CD4-positive, alpha-beta memory T cell (primary cell): ENCODE measurements around the gene DAB2IP. TPM values are rescaled to one million over a fixed set of nuclear protein-coding genes. Genes with fewer than 3 reads are reported as not detected.

ENCODE experiments used
- CTCF ChIA-PET: fragments of 350-600 bp; sonication (Branson Sonifier 250); formaldehyde crosslinking; loops from one replicate; lab custom pipeline; 2021; ENCODE audit warnings: inconsistent platforms; ENCODE audit not compliant: partially characterized antibody; lab: Charles Lee
- POLR2A ChIA-PET: fragments of 350-600 bp; sonication (Branson Sonifier 250); formaldehyde crosslinking; loops from one replicate; lab custom pipeline; 2021; ENCODE audit not compliant: partially characterized antibody; lab: Charles Lee
- DNase-seq, 5 donors: peaks; one replicate each; pipeline versions ENCODE4 v3.0.0 to v3.0.0-alpha.2; 2020 to 2022; ENCODE audit warnings: mixed read lengths in 1 of 5
- H3K27ac ChIP-seq: one replicate; pipeline ENCODE4 v1.7.0; 2013; ENCODE audit warnings: low read depth, low read length
- H3K27me3 ChIP-seq: 2 replicates; pipeline ENCODE4 v1.7.0; 2013; ENCODE audit warnings: mild to moderate bottlenecking, low read length, moderate library complexity; ENCODE audit not compliant: insufficient read depth
- H3K36me3 ChIP-seq: 2 replicates; pipeline ENCODE4 v1.7.0; 2013; ENCODE audit warnings: mild to moderate bottlenecking, low read length, moderate library complexity; ENCODE audit not compliant: insufficient read depth
- H3K4me1 ChIP-seq: 2 replicates; pipeline ENCODE4 v1.7.0; 2013; ENCODE audit warnings: mild to moderate bottlenecking, low read length, moderate library complexity; ENCODE audit not compliant: insufficient read depth
- H3K4me3 ChIP-seq, 2 donors: one replicate each; pipeline ENCODE4 v1.7.0; 2013; ENCODE audit warnings: low read length in 2 of 2, mild to moderate bottlenecking in 1 of 2
- H3K9me3 ChIP-seq, 2 donors: one replicate each; pipeline ENCODE4 v1.7.0; 2013; ENCODE audit warnings: low read length in 2 of 2, control low read depth in 1 of 2; ENCODE audit not compliant: control insufficient read depth in 1 of 2
- H3K27ac Mint-ChIP-seq, 7 donors: one replicate each; pipeline ENCODE4 v1.8.0; 2020 to 2021; ENCODE audit warnings: mixed read lengths in 7 of 7, mild to moderate bottlenecking in 6 of 7, inconsistent platforms in 3 of 7, moderate library complexity in 3 of 7
- H3K27me3 Mint-ChIP-seq, 2 donors: one replicate each; pipeline ENCODE4 v1.8.0; 2020 to 2021; ENCODE audit warnings: mixed read lengths in 2 of 2
- H3K36me3 Mint-ChIP-seq, 2 donors: one replicate each; pipeline ENCODE4 v1.8.0; 2020 to 2021; ENCODE audit warnings: mixed read lengths in 2 of 2, inconsistent platforms in 1 of 2, mild to moderate bottlenecking in 1 of 2
- H3K4me1 Mint-ChIP-seq, 4 donors: one replicate each; pipeline ENCODE4 v1.8.0; 2020 to 2021; ENCODE audit warnings: mixed read lengths in 4 of 4, mild to moderate bottlenecking in 1 of 4
- H3K4me3 Mint-ChIP-seq, 8 donors: one replicate each; pipeline ENCODE4 v1.8.0; 2020 to 2021; ENCODE audit warnings: mixed read lengths in 8 of 8, mild to moderate bottlenecking in 7 of 8, moderate library complexity in 6 of 8, inconsistent platforms in 3 of 8
- H3K9me3 Mint-ChIP-seq, 8 donors: one replicate each; pipeline ENCODE4 v1.8.0; 2020 to 2021; ENCODE audit warnings: mixed read lengths in 8 of 8, mild to moderate bottlenecking in 5 of 8, inconsistent platforms in 3 of 8, moderate library complexity in 1 of 8
- intact Hi-C: fragments of 100-400 bp; cut with micrococcal nuclease; formaldehyde crosslinking; loops from one replicate; pipeline ENCODE4 v1.15.1; 2023
- polyA plus RNA-seq, 2 donors: library from polyadenylated mRNA; unstranded; fragments of 300-500 nt; fragmentation: Illumina TruSeq; gene quantifications; one replicate each; pipeline ENCODE4 v1.2.3, GENCODE V29; 2021
- total RNA-seq, 2 experiments: library from RNA; stranded (reverse); gene quantifications; one replicate each; pipeline ENCODE4 v1.2.3, GENCODE V29; 2021

Gene DAB2IP
- not detected for total RNA-seq
- polyA plus RNA-seq, result not detected

DNA sequence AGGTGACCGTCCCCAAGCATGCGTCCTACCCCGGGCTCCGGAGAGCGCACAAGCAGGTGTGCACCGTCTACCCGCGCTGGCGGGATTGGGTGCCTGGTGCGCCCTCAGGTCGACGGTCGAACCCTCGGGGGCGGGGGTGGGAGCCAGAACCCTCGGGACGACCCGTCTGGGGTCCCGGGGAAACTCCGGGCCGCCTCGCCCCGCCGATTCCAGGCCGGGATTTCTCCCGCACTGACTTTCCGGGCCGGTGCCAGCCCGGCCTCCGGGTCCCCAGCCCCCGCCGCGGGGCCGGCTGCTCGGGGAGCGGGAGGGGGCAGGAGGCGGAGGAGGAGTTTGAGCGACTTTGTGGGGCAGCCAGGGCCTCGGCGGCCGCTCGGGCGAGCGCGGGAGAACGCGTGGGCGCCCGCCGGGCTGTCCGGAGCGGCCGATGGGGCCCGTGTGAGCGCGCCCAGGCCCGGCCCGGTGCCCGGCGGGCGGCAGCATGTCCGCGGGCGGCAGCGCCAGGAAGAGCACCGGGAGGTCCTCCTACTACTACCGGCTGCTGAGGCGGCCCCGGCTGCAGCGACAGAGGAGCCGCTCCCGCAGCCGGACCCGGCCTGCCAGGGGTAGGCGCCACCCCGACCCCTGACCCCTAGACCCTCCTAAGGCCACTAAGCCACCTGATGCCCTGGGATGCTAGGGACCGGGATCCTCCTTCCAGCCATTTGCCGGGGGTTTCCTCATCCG lies at the start of gene DAB2IP:
TSS of gene DAB2IP (plus strand) at position 340 of the 726 bp plus-strand sequence. CDS start at position 482, 142 bp downstream.
- Histone ChIP-seq H3K9me3 (no peaks in the 10 kb centered on the region), H3K4me3 (no peak within 1 kb of the TSS), H3K27ac (no peak within 1 kb of the TSS), H3K27me3 (peaks cover 29% of the 10 kb centered on the region), H3K36me3 (no peaks in the 10 kb centered on the region), H3K4me1 (peaks cover 6% of the 10 kb centered on the region)
- Mint-ChIP-seq H3K4me3 (peak within 1 kb of the TSS; percentile 10 to 78 (median 66)), H3K9me3 (no peaks in the 10 kb centered on the region), H3K27me3 (peaks cover 47 to 52% of the 10 kb centered on the region in 2 donors), H3K36me3 (no peaks in the 10 kb centered on the region), H3K4me1 (peaks cover 4 to 21% (median 7%) of the 10 kb centered on the region in 4 donors), H3K27ac (no peak within 1 kb of the TSS)
- ChIA-PET POLR2A (no interaction called here), CTCF (no interaction called here)
- DNase-seq, result no peak
- intact Hi-C loops, result no loop called here

DNA sequence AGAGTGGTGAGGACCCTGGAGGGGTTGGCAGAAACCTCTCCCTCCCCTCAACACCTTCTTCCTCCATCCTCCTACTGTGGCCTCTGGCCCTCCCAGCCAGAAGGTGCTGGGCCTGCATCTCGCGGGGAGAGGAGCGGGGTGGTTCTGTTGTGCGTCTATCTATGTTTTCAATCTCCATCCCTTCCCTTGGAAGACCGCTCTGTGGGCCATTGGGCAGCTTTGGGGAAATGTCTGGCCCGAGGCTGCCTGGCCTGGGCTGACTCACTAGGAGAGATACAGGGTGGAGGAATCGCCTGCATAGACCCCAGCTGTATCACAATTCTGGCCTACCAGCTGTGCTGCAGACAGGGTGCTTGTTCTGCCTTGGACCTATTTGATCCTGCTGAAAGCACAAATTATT lies 48.4 kb upstream of the DAB2IP start:
- intact Hi-C loops, result no loop called here
- H3K27ac ChIP-seq, result no peak overlapping the region
- no peaks in the 10 kb centered on the region for H3K27me3 ChIP-seq
- POLR2A ChIA-PET, result no interaction called here
- H3K36me3 Mint-ChIP-seq, result no peaks in the 10 kb centered on the region
- H3K9me3 Mint-ChIP-seq, result peaks cover 0 to 6% (median 0%) of the 10 kb centered on the region in 8 donors
- no peaks in the 10 kb centered on the region for H3K9me3 ChIP-seq
- H3K36me3 ChIP-seq, result no peaks in the 10 kb centered on the region
- no peak overlapping the region for H3K4me3 Mint-ChIP-seq
- CTCF ChIA-PET, result no interaction called here
- no peaks in the 10 kb centered on the region for H3K4me1 ChIP-seq
- DNase-seq, result no peak
- no peak overlapping the region for H3K4me3 ChIP-seq
- H3K27me3 Mint-ChIP-seq, result peaks cover 37 to 42% of the 10 kb centered on the region in 2 donors
- H3K27ac Mint-ChIP-seq, result no peak overlapping the region
- peaks cover 0 to 8% (median 3%) of the 10 kb centered on the region in 4 donors for H3K4me1 Mint-ChIP-seq

DNA sequence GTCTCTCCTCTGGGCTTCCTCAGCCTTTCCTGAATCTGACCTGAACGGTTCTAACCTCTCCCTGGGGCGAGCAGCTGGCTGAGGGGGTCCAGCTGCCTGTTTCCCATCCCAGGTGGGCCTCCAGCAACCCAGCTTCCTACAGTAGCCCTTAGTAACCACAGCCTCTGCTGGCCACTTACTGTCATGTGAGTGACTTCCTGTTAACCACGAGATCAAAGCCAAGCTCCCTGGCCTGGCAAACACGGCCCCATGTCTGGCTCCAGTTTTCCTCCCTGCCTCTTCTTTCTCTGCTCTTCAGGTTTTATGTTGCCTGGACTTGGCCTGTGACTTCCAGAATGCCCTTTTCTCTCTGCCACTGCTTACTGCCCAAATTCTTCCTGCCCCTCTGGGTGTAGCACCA lies 47.2 kb upstream of the DAB2IP start:
- Mint-ChIP-seq H3K27me3 (peaks cover 35 to 46% of the 10 kb centered on the region in 2 donors), H3K4me1 (peaks cover 0 to 8% (median 3%) of the 10 kb centered on the region in 4 donors), H3K9me3 (peaks cover 0 to 3% (median under 1%) of the 10 kb centered on the region in 8 donors), H3K4me3 (no peak overlapping the region), H3K36me3 (no peaks in the 10 kb centered on the region), H3K27ac (no peak overlapping the region)
- intact Hi-C loops, result no loop called here
- H3K27ac ChIP-seq, result no peak overlapping the region
- ChIA-PET CTCF (no interaction called here), POLR2A (no interaction called here)
- H3K9me3 ChIP-seq, result no peaks in the 10 kb centered on the region
- no peak for DNase-seq
- H3K36me3 ChIP-seq, result no peaks in the 10 kb centered on the region
- H3K4me1 ChIP-seq, result no peaks in the 10 kb centered on the region
- no peak overlapping the region for H3K4me3 ChIP-seq
- no peaks in the 10 kb centered on the region for H3K27me3 ChIP-seq

DNA sequence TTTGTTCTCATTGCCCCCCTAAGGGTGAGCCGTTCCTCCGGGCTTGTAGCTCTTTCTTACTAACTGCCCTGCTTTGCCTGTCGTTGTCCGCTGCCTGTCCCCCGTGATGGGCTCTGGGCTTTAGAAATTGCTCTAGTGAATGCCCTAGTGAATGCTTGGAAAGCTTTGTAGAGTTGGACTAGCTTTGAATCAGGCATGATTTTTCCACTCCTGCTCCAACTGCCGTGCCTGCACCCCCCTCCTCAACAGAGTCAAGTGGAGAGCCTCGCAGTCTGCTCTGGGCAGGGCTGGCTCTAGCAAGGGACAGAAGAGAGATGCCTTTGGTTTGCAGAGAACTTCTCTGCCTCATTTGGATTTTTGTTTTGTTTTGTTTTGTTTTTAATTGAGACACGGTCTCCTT lies 46.8 kb upstream of the DAB2IP start:
- Mint-ChIP-seq H3K4me1 (peaks cover 0 to 8% (median 3%) of the 10 kb centered on the region in 4 donors), H3K4me3 (no peak overlapping the region), H3K27ac (no peak overlapping the region), H3K36me3 (no peaks in the 10 kb centered on the region), H3K27me3 (peaks cover 38 to 47% of the 10 kb centered on the region in 2 donors), H3K9me3 (peaks cover 0 to 3% (median under 1%) of the 10 kb centered on the region in 8 donors)
- POLR2A ChIA-PET, result no interaction called here
- H3K36me3 ChIP-seq, result no peaks in the 10 kb centered on the region
- H3K4me1 ChIP-seq, result no peaks in the 10 kb centered on the region
- no peaks in the 10 kb centered on the region for H3K9me3 ChIP-seq
- no peaks in the 10 kb centered on the region for H3K27me3 ChIP-seq
- intact Hi-C loops, result no loop called here
- CTCF ChIA-PET, result no interaction called here
- no peak overlapping the region for H3K27ac ChIP-seq
- no peak for DNase-seq
- no peak overlapping the region for H3K4me3 ChIP-seq

DNA sequence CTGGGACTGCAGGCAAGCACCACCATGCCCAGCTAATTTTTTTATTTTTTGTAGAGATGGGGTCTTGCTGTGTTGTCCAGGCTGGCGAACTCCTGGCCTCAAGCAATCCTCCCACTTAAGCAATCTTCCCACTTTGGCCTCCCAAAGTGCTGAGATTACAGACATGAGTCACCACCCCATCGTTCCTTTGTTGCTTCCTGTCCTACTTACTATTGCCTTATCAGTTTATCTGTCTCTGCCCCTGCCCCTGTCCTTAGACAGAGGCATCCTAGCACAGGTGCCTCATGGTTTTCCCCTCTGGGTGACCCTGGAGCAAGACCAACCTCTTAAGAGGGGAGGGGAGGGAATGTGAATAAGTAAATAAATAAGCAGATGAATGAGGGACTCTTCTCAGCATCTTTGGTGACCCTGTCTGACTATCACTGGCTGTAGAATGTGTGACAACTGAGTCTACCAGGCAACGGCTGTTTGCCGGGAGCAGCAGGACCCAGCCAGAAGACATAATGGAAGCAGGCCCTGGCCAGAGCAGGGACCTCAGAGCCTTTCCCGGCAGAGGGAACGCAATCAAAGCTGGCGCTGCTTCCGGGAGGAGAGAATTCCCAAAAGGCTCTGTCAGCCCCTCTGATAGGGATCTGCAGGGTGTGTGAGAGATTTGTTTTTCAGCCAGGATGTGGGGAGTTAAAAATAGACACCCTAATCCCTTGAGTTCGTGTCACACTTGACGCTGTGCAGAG lies 43.8 kb upstream of the DAB2IP start:
- Mint-ChIP-seq H3K27me3 (peaks cover 20 to 37% of the 10 kb centered on the region in 2 donors), H3K27ac (peak overlapping the region in 1 of 7 donors; percentile 30)
- intact Hi-C loops, result no loop called here

DNA sequence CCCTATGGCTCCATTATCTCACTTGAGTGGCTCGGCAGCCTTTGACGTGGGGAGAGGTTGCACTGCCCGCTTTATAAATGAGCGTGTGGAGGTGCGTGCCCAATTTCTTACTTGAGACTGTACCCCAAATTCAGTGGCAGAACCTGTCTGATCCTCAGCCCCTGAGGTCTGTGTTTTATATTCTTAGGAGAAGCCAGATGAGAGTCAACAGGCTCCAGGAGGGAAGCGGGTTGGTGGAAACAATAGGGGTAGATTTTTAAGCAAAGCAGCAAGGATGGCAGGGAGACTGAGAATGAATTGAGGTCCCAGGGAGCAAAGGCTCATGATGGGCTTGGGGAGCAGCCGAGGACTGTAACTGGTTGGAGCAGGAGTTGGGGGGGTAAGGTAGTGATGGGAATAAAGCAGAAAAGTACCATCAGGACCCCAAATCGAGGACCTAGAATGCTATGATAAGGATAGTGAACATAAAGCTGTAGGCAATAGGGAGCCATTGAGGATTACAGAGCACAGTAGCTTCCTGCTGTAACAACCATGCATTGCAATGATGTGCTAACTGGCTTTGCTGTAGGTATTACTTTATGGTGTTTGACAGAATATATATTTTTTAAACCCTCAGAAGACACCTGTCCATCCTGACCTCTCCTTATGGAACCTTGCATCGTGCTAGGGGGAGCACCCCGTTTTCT lies 43.1 kb upstream of the DAB2IP start:
- Mint-ChIP-seq H3K27me3 (peaks cover 19 to 37% of the 10 kb centered on the region in 2 donors), H3K27ac (peak overlapping the region in 1 of 7 donors; percentile 10), H3K4me1 (peaks cover 6 to 16% (median 12%) of the 10 kb centered on the region in 4 donors), H3K36me3 (no peaks in the 10 kb centered on the region), H3K9me3 (peaks cover 0 to 2% (median 0%) of the 10 kb centered on the region in 8 donors), H3K4me3 (no peak overlapping the region)
- H3K4me1 ChIP-seq, result peaks cover 9% of the 10 kb centered on the region
- DNase-seq, result no peak
- ChIA-PET POLR2A (no interaction called here), CTCF (no interaction called here)
- intact Hi-C loops, result no loop called here
- H3K27me3 ChIP-seq, result no peaks in the 10 kb centered on the region
- no peak overlapping the region for H3K27ac ChIP-seq
- H3K36me3 ChIP-seq, result no peaks in the 10 kb centered on the region
- H3K4me3 ChIP-seq, result no peak overlapping the region
- H3K9me3 ChIP-seq, result no peaks in the 10 kb centered on the region

More for the DNA sequence above, 43.8 kb upstream of the DAB2IP start:
- no peaks in the 10 kb centered on the region for H3K27me3 ChIP-seq
- no peaks in the 10 kb centered on the region for H3K9me3 ChIP-seq
- Mint-ChIP-seq H3K4me1 (peaks cover 2 to 9% (median 6%) of the 10 kb centered on the region in 4 donors), H3K4me3 (no peak overlapping the region), H3K36me3 (no peaks in the 10 kb centered on the region), H3K9me3 (peaks cover 0 to 2% (median 0%) of the 10 kb centered on the region in 8 donors)
- H3K27ac ChIP-seq, result no peak overlapping the region
- no peak overlapping the region for H3K4me3 ChIP-seq
- no peak for DNase-seq
- ChIA-PET CTCF (no interaction called here), POLR2A (no interaction called here)
- peaks cover 2% of the 10 kb centered on the region for H3K4me1 ChIP-seq
- no peaks in the 10 kb centered on the region for H3K36me3 ChIP-seq
